Osteoblast (primary cell): ENCODE data around the gene PTGER3. TPM values are rescaled to one million over a fixed set of nuclear protein-coding genes. Genes with fewer than 3 reads are reported as not detected.

Experiments
- DNase-seq: peaks from one replicate; pipeline ENCODE4 v3.0.0; 2011; ENCODE audit warnings: low spot score, mixed read lengths; ENCODE audit not compliant: insufficient read length; ENCODE audit errors: missing footprints
- H2AFZ ChIP-seq: 2 replicates; pipeline ENCODE4 v1.6.0; 2011; ENCODE audit warnings: mild to moderate bottlenecking, low read length
- H3K27ac ChIP-seq: 2 replicates; pipeline ENCODE4 v1.5.1; 2011; ENCODE audit warnings: mild to moderate bottlenecking, low read depth, low read length, moderate library complexity
- H3K27me3 ChIP-seq: 2 replicates; pipeline ENCODE4 v1.6.0; 2012; ENCODE audit warnings: mild to moderate bottlenecking, control low read depth, inconsistent platforms, low read length, moderate library complexity; ENCODE audit not compliant: insufficient read depth
- H3K36me3 ChIP-seq: 2 replicates; pipeline ENCODE4 v1.5.1; 2011; ENCODE audit warnings: mild to moderate bottlenecking, low read length, control low read depth, moderate library complexity; ENCODE audit not compliant: insufficient read depth
- H3K4me1 ChIP-seq: 2 replicates; pipeline ENCODE4 v1.5.1; 2011; ENCODE audit warnings: mild to moderate bottlenecking, low read length, control low read depth, moderate library complexity; ENCODE audit not compliant: insufficient read depth
- H3K4me2 ChIP-seq: 2 replicates; pipeline ENCODE4 v1.6.0; 2011; ENCODE audit warnings: mild to moderate bottlenecking, low read length; ENCODE audit not compliant: insufficient read depth
- H3K4me3 ChIP-seq: fragments of 200-600 bp; sonication (generic); 3 replicates; pipeline ENCODE4 v1.5.1; 2012; ENCODE audit warnings: mild to moderate bottlenecking, low read length, inconsistent platforms; ENCODE audit not compliant: insufficient read depth
- H3K79me2 ChIP-seq: 2 replicates; pipeline ENCODE4 v1.6.0; 2012; ENCODE audit warnings: mild to moderate bottlenecking, low read length, control low read depth, inconsistent platforms; ENCODE audit not compliant: insufficient read depth
- H3K9me3 ChIP-seq: 2 replicates; pipeline ENCODE4 v1.5.1; 2011; ENCODE audit warnings: low read depth, low read length, control low read depth
- H4K20me1 ChIP-seq: 2 replicates; pipeline ENCODE4 v1.6.0; 2012; ENCODE audit warnings: mild to moderate bottlenecking, low read length, control low read depth; ENCODE audit not compliant: insufficient read depth
- CTCF ChIP-seq: IDR thresholded peaks from 2 replicates; pipeline ENCODE4 v1.5.1; 2011; ENCODE audit warnings: mild to moderate bottlenecking, low read depth, low read length, moderate library complexity; ENCODE audit errors: extremely low read depth
- total RNA-seq: library from RNA; depleted of rRNA; stranded (reverse); fragments of >200 nt; gene quantifications from 2 replicates; pipeline ENCODE4 v1.2.3, GENCODE V29; 2012

PTGER3 gene
- total RNA-seq, 1 donor, result not detected

- Histone ChIP-seq H4K20me1 (no peaks in the 10 kb centered on the region), H3K36me3 (no peaks in the 10 kb centered on the region), H3K4me1 (no peaks in the 10 kb centered on the region), H2AFZ (no peak overlapping the region), H3K9me3 (no peaks in the 10 kb centered on the region), H3K79me2 (no peaks in the 10 kb centered on the region), H3K4me3 (no peak overlapping the region), H3K27ac (no peak overlapping the region), H3K4me2 (no peak overlapping the region), H3K27me3 (no peaks in the 10 kb centered on the region)
- TF ChIP-seq CTCF, result no peak
- no peak for DNase-seq
Observed at GRCh38 chr1:70979881-70980280, 67.7 kb downstream of the PTGER3 start.

DNA sequence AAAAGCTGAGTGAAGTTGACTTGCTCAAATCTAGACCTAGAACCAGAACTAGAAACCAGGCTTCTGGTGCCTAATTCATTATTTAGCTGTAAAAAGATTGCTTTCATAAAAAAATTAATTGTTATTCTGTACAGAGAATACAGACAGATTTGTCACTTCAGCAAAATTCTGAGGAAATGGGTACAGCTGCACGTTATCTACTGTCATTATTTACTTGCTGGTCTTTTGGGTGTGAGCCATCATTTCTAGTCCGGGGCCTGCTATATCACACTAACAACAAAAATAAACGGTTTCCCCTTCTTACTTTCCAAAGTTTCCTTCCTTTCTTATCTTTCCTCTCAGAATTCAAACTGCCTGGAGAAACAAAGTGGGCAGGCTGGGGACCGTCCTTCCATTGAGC is 68.3 kb downstream of the PTGER3 start:
- H3K79me2 ChIP-seq, result no peaks in the 10 kb centered on the region

DNA sequence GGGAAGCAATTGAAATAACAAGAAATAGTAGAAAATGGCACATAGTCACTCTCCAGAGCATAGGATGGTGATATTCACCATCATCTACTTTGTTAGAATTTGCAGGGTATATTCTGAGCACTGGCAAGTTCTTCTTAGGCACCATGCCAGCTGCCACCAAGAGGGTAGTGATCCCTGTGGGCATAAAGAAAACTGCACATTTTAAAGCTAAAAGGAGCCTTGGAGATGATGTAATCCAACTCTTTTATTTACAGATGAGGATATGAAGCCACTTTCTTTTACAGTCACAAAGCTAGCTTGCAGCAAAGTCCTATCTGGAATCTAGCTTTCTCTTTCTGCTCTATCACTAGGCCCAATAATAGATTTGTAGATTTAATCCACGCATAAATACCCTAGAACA is 69.0 kb downstream of the PTGER3 start:
- no peak for DNase-seq
- no peak for TF ChIP-seq CTCF
- Histone ChIP-seq H3K4me3 (no peak overlapping the region), H3K27me3 (no peaks in the 10 kb centered on the region), H3K9me3 (no peaks in the 10 kb centered on the region), H3K36me3 (no peaks in the 10 kb centered on the region), H3K4me1 (no peaks in the 10 kb centered on the region), H3K27ac (no peak overlapping the region), H4K20me1 (no peaks in the 10 kb centered on the region), H2AFZ (no peak overlapping the region), H3K4me2 (no peak overlapping the region), H3K79me2 (no peaks in the 10 kb centered on the region)

More for the DNA sequence above, 68.3 kb downstream of the PTGER3 start:
- no peak for DNase-seq
- H3K27ac ChIP-seq, result no peak overlapping the region
- H3K36me3 ChIP-seq, result no peaks in the 10 kb centered on the region
- no peak for TF ChIP-seq CTCF
- no peak overlapping the region for H2AFZ ChIP-seq
- H3K4me3 ChIP-seq, result no peak overlapping the region
- H3K4me2 ChIP-seq, result no peak overlapping the region
- H3K4me1 ChIP-seq, result no peaks in the 10 kb centered on the region
- no peaks in the 10 kb centered on the region for H3K27me3 ChIP-seq
- H3K9me3 ChIP-seq, result no peaks in the 10 kb centered on the region
- H4K20me1 ChIP-seq, result no peaks in the 10 kb centered on the region

- Histone ChIP-seq H3K4me2 (no peak overlapping the region), H2AFZ (no peak overlapping the region), H4K20me1 (no peaks in the 10 kb centered on the region), H3K27me3 (no peaks in the 10 kb centered on the region), H3K79me2 (no peaks in the 10 kb centered on the region), H3K4me3 (no peak overlapping the region), H3K36me3 (no peaks in the 10 kb centered on the region), H3K27ac (no peak overlapping the region), H3K9me3 (no peaks in the 10 kb centered on the region), H3K4me1 (no peaks in the 10 kb centered on the region)
- no peak for TF ChIP-seq CTCF
- DNase-seq, result no peak
Observed at GRCh38 chr1:70977575-70977974, 70.0 kb downstream of the PTGER3 start.
